Measurements from ENCODE around the gene GRIK4.

Gene GRIK4

DNA sequence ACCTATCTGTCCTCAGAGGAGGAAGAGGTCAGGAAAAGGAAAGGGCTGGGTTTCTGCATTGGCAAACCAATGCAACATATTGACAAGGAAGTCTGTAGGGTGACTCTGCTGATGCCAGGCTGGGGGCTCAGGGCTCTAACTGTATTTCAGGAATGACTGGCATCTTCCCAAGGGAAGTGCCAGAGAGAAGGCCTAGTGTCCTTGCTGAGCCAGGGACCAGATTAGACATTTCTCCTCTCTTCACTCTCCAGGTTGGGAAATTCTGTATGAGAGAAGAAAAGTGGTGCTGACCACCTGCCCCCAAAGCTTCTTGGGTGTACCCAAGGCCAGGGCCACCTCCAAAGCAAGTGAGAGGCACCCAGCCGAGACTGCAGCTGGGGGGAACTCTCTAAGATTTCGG, 27.2 kb downstream of the GRIK4 start:
- H2AFZ ChIP-seq (ENCODE audit: low read depth) = no peak overlapping the region
- H3K27me3 ChIP-seq (ENCODE audit: insufficient read depth, low read depth) = no peaks in the 10 kb centered on the region
- TF ChIP-seq, protein P1, sequence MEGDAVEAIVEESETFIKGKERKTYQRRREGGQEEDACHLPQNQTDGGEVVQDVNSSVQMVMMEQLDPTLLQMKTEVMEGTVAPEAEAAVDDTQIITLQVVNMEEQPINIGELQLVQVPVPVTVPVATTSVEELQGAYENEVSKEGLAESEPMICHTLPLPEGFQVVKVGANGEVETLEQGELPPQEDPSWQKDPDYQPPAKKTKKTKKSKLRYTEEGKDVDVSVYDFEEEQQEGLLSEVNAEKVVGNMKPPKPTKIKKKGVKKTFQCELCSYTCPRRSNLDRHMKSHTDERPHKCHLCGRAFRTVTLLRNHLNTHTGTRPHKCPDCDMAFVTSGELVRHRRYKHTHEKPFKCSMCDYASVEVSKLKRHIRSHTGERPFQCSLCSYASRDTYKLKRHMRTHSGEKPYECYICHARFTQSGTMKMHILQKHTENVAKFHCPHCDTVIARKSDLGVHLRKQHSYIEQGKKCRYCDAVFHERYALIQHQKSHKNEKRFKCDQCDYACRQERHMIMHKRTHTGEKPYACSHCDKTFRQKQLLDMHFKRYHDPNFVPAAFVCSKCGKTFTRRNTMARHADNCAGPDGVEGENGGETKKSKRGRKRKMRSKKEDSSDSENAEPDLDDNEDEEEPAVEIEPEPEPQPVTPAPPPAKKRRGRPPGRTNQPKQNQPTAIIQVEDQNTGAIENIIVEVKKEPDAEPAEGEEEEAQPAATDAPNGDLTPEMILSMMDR (conservative IDR thresholded peaks at IDR 0.05; ENCODE audit: low read depth, low read length) = no peak
- no peak overlapping the region for H3K9ac ChIP-seq
- no peaks in the 10 kb centered on the region for H3K36me3 ChIP-seq (ENCODE audit: insufficient read depth)
- H3K79me2 ChIP-seq (ENCODE audit: insufficient read depth, low read depth) = no peaks in the 10 kb centered on the region
- no peak overlapping the region for H3K4me3 ChIP-seq (IDR thresholded peaks at IDR 0.05; ENCODE audit: insufficient read depth, low read depth, low read length)
- H3K4me1 ChIP-seq (ENCODE audit: low read depth, poor library complexity, severe bottlenecking) = no peaks in the 10 kb centered on the region
- no peak overlapping the region for H3K4me2 ChIP-seq
- no peaks in the 10 kb centered on the region for H4K20me1 ChIP-seq (ENCODE audit: insufficient read depth)
- no peak overlapping the region for H3K27ac ChIP-seq

DNA sequence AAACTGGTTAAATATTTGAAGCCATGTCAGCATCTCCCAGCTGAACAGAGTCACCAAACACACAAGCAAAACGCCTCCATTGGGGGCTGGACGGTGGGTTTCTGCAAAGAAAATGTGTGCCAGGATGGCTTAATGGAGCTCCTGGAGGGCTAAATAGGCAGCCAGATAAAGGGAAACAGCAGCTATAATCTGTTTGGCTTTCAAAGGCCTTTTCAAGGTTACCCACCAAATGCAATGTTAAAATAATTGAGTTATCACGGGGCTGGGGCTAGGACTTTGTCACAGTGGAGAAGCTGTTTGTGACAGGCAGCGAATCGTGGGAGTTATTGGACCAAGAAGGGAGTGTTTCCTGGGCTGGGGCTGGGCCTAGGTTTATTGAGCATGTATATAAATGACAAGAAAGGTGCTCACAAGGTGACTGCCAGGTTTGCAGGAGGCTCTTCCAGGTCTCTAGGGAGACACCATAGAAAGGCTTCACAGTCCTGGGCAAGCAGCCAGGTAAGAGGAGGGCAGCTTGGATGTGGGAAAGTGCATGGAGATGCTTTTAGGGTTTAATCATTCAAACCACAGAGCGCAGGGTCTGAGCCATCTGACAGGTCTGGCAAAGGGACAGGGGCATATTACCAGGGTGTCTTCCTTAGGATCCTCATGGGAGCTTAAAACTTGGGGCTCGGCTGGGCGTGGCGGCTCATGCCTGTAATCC, 28.3 kb downstream of the GRIK4 start:
- Histone ChIP-seq H3K27ac (no peak overlapping the region), H4K20me1 (ENCODE audit: insufficient read depth) (no peaks in the 10 kb centered on the region), H3K79me2 (ENCODE audit: insufficient read depth, low read depth) (no peaks in the 10 kb centered on the region), H3K36me3 (ENCODE audit: insufficient read depth) (no peaks in the 10 kb centered on the region), H3K9ac (no peak overlapping the region), H3K4me1 (ENCODE audit: low read depth, poor library complexity, severe bottlenecking) (no peaks in the 10 kb centered on the region), H3K27me3 (ENCODE audit: insufficient read depth, low read depth) (no peaks in the 10 kb centered on the region), H3K4me2 (no peak overlapping the region), H3K4me3 (IDR thresholded peaks at IDR 0.05; ENCODE audit: insufficient read depth, low read depth, low read length) (no peak overlapping the region), H2AFZ (ENCODE audit: low read depth) (no peak overlapping the region)
- TF ChIP-seq, protein P1 (conservative IDR thresholded peaks at IDR 0.05; ENCODE audit: low read depth, low read length) = no peak

DNA sequence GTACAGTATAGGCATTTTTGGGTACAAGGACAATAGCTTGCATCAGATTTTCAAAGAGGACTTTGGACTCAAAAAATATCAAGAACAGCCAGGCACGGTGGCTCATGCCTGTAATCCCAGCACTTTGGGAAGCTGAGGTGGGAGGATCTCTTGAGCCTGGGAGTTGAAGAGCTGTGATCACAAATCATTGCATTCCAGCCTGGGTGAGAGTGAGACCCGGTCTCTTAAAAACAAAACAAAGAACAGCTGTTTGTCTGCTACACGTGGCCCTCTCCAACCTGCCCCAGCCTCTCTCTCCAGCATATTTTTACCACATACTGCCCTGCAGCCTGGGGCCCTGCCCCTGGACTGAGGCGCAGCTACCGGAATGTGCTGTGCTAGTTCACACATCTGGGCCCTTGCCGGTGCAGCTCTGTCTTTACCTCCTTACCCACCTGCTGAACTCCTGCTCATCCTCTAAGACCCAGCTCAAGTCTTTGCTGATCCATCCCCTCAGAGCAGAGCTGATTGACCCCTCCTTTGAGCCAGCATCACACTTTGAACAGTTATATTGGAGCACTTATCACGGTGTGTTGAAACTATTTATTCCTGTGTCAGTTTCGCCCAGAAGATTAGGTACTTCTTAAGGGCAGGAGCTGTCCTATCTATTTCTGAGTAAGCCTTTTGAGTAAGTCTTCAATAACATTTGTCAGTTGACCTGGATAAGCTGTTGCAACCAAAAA, 29.4 kb downstream of the GRIK4 start:
- no peak overlapping the region for H2AFZ ChIP-seq (ENCODE audit: low read depth)
- H3K27ac ChIP-seq = no peak overlapping the region
- TF ChIP-seq, protein P1 (conservative IDR thresholded peaks at IDR 0.05; ENCODE audit: low read depth, low read length) = no peak
- no peaks in the 10 kb centered on the region for H3K4me1 ChIP-seq (ENCODE audit: low read depth, poor library complexity, severe bottlenecking)
- no peak overlapping the region for H3K4me2 ChIP-seq
- no peak overlapping the region for H3K9ac ChIP-seq
- no peaks in the 10 kb centered on the region for H3K79me2 ChIP-seq (ENCODE audit: insufficient read depth, low read depth)
- no peaks in the 10 kb centered on the region for H4K20me1 ChIP-seq (ENCODE audit: insufficient read depth)
- H3K4me3 ChIP-seq (IDR thresholded peaks at IDR 0.05; ENCODE audit: insufficient read depth, low read depth, low read length) = no peak overlapping the region
- no peaks in the 10 kb centered on the region for H3K36me3 ChIP-seq (ENCODE audit: insufficient read depth)
- H3K27me3 ChIP-seq (ENCODE audit: insufficient read depth, low read depth) = no peaks in the 10 kb centered on the region

DNA sequence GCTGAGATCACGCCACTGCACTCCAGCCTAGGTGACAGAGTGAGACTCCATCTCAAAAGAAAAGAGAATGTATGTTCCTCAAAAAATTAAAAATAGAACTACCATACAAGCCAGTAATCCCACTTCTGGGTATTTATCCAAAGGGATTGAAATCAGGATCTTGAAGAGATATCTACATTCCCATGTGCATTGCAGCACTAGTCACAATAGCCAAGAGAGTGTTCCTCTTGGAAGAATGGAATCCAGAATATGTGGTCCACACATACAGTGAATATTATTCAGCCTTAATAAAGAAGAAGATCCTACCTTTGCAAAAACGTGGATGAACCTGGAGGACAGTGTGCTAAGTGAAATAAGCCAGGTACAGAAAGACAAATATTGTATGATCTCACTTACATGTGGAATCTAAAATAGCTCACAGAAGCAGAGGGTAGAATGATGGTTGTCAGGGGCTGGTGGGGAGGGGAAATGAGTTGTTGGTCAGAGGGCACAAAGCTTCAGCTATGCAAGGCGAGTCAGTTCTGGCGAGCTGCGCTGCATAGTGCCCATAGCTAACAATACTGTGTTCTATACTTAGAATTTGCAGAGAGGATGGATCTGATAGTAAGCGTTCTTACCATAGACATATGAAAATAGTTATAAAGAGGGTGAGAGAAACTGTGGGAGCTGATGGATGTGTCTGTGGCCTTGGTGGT, 32.1 kb downstream of the GRIK4 start:
- Histone ChIP-seq H3K4me1 (ENCODE audit: low read depth, poor library complexity, severe bottlenecking) (no peaks in the 10 kb centered on the region), H3K27me3 (ENCODE audit: insufficient read depth, low read depth) (no peaks in the 10 kb centered on the region), H3K4me3 (IDR thresholded peaks at IDR 0.05; ENCODE audit: insufficient read depth, low read depth, low read length) (no peak overlapping the region), H3K27ac (no peak overlapping the region), H4K20me1 (ENCODE audit: insufficient read depth) (no peaks in the 10 kb centered on the region), H3K4me2 (no peak overlapping the region), H3K79me2 (ENCODE audit: insufficient read depth, low read depth) (no peaks in the 10 kb centered on the region), H3K9ac (no peak overlapping the region), H2AFZ (ENCODE audit: low read depth) (no peak overlapping the region), H3K36me3 (ENCODE audit: insufficient read depth) (no peaks in the 10 kb centered on the region)
- TF ChIP-seq, protein P1 (conservative IDR thresholded peaks at IDR 0.05; ENCODE audit: low read depth, low read length) = no peak
